HG03575 (cell line): ENCODE data around the gene BCR.

ENCODE experiments used
- ATAC-seq: cut with Tn5 transposase; IDR thresholded peaks from one replicate; pipeline ENCODE4 v1.9.1; 2021; ENCODE audit not compliant: unreplicated experiment, insufficient number of reproducible peaks, low FRiP score; ENCODE audit errors: extremely low read depth

The BCR gene

GRCh38 chr22:23276656-23277582 is 96.6 kb downstream of the BCR start:
- no peak for ATAC-seq

- ATAC-seq = no peak
Measured at GRCh38 chr22:23277583-23278295, 97.4 kb downstream of the BCR start.

GRCh38 chr22:23278883-23279675 is 98.8 kb downstream of the BCR start:
- no peak for ATAC-seq

- no peak for ATAC-seq
Measured at GRCh38 chr22:23279781-23280180, 99.5 kb downstream of the BCR start.

- no peak for ATAC-seq
Measured at GRCh38 chr22:23280356-23281052, 100.2 kb downstream of the BCR start.

- no peak for ATAC-seq
Measured at GRCh38 chr22:23281053-23281405, 100.7 kb downstream of the BCR start.

- ATAC-seq = no peak
Measured at GRCh38 chr22:23281406-23282088, 101.2 kb downstream of the BCR start.

GRCh38 chr22:23282089-23282501 is 101.8 kb downstream of the BCR start:
- no peak for ATAC-seq

- ATAC-seq = no peak
Measured at GRCh38 chr22:23282516-23282915, 102.2 kb downstream of the BCR start.

GRCh38 chr22:23282986-23283385 is 102.7 kb downstream of the BCR start:
- ATAC-seq = no peak

GRCh38 chr22:23283591-23284503 is 103.5 kb downstream of the BCR start:
- ATAC-seq = no peak

GRCh38 chr22:23284504-23285033 is 104.3 kb downstream of the BCR start:
- ATAC-seq = no peak

GRCh38 chr22:23285236-23285635 is 104.9 kb downstream of the BCR start:
- ATAC-seq = no peak

- ATAC-seq = no peak
Measured at GRCh38 chr22:23285734-23286133, 105.4 kb downstream of the BCR start.

GRCh38 chr22:23286296-23286695 is 106.0 kb downstream of the BCR start:
- no peak for ATAC-seq

GRCh38 chr22:23287136-23288095 is 107.1 kb downstream of the BCR start:
- no peak for ATAC-seq
